HuH-7.5 (cell line): ENCODE results near the gene TMEM186.
"Not testable (repeated sequence)": the region's sequence is repeated elsewhere in the genome, so short reads cannot be mapped to it uniquely, and the experiment has no call there.

Experiments used
- DNase-seq: peaks from one replicate; pipeline ENCODE4 v3.0.0; 2011; ENCODE audit warnings: low spot score

Gene TMEM186

DNA sequence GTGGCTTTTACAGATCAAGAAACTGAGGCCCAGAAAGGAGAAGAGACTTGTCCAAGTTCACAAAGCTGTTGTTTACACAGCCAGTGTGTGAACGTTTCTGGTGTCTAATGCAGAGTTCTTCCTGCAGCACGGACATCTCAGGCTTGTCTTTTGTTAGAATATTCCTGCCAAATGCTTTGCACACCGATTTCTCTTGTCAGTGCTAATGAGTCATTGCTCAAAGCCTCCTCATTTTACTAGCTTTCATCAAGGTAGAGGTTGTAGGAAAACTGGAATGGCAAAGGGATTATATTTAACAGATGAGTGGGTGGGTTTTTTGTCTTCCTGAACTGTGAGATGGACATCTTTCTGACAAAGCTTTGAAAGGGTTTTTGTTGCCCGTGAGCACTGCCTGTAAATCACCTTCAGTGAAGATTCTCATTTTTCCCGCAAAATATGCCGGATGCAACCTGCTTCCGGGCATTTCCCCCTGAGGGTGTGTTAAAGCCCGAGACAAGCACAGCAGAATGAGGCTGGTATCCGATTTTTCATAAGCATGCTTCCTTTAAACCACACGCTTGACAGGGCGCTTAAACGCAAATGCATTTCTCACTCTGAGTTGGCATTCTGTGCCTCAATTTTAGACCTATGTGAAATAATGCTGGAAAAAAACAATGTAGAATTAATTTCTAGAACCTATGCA, 14.9 kb upstream of the TMEM186 start:
- DNase-seq, result no peak

DNA sequence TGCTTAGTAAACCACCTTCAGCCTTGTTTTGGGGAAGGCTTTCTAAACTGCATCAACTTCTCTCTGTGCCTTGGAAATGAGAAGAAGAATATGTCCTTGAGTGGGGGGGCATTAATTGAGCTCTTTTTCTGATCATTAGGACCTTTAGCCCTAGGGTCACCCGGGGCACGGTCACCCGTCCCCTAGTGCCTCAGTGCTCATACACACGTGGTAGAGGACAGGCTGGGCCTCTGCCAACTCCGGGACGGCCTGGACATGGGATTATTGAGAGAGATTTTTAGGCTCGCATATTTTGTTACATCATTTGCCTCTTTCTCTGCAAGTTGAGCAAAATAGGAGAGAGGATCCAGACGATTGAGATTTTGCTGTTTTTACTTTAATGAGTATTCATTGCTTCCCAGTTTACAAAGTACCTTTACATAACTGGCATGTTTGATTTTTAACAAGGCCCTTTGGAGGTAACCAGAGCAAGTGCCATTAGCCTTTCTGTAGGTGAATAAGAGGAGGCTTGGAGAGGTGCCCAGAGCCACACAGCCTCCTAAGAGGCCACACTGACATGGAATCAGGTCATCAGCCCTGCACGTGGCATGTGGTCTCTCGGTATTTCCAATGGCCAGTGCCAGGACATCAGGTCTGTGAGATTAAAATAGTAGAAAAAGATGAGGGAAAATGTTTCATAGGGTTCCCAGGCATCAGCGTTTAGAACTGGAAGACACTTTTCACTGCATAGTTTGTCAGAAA, 11.3 kb upstream of the TMEM186 start:
- DNase-seq, result no peak

DNA sequence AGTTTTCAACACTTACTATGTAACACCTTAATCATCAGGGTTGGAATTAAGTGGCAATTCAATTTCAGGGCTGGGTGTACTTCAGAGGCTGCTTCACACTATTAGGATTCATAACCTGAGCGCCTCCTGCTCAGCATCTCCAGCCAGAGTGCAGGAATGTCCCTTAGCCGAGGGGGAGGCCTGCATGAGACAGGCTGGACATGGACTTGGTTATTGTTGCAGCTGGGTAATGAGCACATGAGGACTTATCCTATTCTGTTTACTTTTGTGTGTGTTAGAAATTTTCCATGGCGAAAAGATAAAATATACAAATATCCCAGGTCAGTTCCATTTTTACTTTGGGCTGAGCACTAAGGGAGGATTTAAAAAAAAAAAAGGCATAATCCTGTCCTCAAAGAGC, 10.6 kb upstream of the TMEM186 start:
- DNase-seq, result no peak

DNA sequence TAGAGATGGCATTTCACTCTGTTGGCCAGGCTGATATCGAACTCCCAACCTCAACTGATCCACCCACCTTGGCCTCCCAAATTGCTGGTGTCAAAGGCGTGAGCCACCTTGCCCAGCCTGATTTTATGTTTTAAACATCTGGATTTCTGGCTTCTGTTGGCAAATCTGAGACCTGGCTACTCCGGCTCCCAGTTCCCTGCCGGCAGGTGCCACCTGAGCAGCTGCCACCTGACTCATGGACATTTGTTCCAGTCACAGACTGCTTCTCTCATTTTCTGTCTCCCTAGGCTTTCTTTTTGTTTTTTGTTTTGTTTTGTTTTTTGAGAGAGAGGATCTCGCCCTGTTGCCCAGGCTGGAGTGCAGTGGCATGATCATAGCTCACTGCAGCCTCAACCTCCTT, 9.8 kb upstream of the TMEM186 start:
- no peak for DNase-seq

DNA sequence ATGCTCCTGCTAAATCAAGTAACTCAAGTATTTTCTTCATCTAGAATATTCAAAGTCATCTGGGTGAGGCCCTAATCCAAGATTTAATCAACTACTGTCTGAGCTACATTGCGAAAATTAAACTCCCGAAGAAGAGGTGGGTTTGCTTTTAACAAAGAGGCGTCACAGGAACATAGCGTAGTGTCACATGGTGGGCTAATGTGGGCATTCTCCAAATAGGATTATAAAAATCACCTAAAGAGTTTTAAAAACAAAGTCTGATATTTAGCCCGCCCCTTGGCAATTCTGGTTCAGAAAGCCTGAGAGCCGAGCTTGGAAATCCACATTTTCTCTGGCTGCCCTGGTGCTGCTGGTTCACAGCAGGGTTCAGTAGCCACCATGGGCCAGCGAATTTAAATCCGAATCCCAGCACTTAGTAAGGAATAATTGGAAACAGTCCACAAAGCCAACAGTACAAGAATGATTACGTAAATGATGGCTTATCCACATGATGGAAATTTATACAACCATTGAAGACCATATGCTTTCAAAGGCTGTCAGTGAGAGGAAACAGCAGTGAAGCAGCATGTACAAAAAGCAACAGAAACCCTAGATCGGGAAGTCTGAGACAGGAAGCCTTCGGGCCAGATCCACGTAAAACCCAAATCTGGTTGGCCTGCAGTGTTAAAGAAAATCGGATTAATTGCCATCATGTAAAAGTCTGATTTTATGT, 9.0 kb upstream of the TMEM186 start:
- no peak for DNase-seq

DNA sequence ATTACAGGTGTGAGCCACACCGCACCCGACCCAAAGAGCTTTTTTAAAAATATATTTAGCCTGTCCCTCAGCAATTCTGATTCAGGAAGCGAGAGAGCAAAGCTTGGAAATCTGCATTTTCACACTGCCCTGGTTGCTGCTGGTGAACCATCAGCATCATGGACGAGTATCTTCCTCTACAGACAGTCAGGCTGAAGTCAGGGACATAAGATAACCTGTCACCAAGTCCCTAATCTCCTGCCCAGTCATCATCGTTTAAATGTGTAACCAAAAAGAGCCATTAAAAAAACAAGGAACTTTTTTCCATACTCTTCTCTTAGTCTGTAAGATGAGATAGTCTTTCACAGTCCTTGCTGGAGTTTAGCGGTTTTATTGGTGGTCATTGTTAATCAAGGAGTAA, 6.9 kb upstream of the TMEM186 start:
- no peak for DNase-seq

DNA sequence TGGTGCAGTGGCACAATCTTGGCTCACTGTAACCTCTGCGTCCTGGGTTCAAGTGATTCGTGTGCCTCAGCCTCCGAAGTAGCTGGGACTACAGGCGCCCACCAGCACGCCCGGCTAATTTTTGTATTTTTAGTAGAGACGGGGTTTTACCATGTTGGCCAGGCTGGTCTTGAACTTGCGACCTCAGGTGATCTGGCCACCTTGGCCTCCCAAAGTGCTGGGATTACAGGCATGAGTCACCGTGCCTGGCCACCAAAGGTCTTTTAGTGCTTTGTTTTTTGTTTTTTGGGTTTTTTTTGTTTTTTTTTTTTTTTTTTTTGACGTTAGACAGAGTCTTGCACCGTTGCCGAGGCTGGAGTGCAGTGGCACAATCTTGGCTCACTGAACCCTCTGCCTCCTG, 6.3 kb upstream of the TMEM186 start:
- not testable (repeated sequence) for DNase-seq

DNA sequence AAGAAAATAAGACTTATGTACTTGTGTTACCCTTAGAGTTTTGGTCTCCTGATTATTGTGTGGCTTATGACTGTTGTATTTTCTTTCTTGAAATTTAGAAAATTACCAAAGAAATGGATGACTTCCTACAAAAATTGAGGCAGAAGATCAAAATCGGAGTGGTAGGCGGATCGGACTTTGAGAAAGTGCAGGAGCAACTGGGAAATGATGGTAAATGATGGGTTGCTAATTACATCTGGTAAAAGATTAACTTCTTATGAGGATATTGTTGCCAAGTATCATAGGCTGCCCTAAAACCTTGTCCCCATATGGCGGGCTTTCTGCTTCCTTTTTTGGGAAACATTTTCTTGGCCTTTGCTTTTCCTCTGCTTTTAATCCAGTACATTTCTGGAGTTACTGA, 4.3 kb upstream of the TMEM186 start:
- DNase-seq, result no peak

DNA sequence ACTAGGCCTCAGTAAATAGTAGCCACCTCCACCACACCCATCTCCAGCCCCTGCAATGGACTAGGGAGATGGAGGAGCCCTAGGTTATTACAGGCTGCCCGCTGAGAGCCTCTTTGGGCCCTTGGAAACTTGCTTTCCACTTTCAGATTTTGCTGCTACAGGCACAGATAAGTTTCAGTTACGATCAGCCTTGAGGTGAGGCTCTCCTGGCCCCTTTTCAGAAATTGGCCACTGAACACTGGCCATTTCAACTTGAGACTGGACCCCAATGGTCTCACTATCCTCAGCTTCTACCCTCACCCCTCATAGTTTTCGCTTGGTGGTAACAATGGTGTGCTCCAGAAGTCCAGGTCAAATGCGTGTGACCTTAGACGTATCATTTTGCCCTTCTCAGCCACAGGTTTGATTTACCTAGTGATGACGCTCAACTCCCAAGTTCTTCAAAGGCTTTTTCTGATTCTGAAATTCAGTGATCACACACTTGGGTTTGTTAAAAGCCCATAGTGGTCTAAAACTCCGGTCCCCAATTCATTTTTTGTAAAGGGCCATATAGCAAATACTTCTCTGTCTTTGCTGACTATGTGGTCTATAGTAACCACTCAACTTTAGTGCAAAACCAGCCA, 1.2 kb upstream of the TMEM186 start:
- DNase-seq, result no peak

DNA sequence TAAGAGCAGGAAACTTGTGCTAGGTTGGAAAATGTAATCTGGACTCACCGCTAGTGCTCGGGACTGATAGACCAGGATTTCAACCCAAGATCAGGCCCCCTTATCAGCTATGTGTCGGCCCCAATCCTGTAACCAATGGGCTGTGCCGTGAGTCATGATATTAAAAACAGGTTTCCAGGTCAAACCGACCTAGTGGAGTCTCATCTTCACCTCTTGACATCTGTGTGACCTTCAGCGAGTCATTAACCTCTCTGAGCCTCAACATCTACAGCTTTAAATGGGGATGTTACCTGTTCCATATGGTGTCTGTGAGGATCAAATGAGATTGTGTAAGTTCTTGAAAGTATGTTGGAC, 712 bp upstream of the TMEM186 start:
- DNase-seq, result no peak

DNA sequence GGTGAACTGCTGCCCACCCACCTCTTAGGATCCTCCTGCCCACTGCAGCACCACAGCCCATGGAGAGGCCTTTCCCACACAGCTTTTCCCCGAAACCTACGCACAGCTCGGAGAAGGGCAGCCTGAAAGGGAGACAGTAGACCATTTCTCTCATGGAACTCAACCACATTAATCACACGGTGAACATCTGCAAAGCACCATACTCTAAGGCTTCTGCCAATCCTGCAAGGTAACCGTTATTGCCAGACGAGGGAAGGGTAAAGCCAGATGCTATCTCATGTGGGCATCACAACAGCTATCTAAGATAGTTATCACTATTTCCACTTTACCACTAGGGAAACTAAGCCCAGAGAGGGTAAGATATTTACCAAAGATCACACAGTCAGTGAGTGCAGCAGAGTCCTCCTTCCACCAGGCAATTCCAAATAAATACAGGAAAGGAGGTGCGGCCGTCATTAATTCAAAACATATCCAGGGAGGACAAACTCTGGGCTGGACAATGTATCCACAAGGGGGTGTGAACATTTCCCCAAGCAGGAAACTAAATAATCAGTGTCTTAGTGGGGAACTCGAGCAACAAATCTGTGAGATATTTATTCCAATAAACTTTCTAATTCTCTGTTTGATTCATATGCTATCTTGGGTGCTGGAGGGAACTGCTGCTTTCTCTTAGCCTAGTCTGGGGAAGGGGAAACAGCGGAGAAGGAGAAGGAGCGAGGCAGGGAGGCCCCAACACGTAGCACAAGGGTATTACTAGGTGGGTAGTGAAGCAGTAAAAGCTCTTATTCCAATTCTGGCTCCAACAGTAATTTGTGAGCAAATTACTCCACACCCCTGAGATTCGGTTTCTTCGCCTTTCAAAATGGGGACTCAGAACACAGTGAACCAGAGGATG, 723 bp downstream of the TMEM186 start:
- DNase-seq, result no peak

DNA sequence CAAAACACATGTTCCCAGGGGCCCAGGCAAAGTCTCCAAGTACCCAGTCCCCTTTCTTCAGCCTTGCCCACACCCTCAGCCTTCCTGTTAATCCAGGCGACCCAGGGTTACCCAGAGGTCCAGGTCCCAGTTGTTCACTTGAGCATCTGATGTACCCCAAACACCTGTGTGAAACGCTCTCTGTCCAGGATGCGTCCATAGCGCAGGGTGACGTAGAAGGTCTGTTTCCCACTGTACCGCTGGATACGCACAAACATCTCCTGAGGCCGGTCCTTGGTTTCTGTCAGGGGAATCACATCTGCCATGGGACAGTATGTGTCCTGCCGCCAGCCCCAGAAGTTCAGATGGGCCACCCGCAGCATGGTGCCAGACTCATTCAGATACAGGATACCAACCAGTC, 1.6 kb downstream of the TMEM186 start:
- DNase-seq, result no peak

DNA sequence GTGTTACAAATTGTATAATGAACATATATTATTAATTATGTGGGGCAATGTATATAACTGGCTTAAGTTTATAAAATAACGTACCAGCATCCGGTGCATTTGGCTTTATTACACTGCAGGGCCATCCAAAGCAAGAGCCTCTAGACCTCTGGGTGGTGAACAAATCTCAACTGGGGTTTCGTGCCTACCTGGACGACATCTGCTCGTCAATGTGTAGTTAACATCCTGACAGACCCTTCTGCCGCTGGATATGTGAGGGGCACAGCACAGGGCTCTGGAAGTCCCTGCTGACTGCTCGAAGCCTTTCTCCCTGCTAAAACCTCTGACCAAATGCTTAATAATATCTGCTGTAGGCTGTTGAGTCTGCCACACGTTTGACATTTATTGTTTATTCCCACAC, 2.3 kb downstream of the TMEM186 start:
- DNase-seq, result no peak

DNA sequence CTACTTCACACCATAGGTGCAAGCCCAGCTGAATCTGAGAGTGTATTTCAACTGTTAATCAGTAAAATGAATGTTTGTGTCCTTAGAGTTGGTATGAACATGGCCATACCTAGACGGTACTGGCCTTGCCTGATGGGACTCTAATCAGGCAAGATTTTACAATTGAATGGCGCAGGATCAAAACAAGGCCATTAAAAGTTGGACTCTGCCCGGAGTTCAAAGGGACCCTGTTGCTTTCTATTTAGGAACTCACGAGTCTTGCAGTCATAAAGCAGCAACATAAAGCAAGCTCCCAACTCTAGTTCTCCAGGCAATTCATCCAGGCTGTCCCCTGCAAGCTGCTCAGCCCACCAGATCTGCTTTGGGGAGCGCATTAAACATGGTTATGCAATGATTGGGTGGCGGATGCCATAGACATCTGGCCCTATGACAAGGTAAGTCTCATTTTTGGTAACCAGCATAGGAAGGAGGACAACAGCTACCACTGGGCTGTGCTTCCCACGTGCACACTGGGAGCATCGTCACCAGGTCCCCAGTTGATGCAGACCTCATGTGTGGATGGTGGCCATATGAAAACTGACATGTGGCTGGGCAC, 8.8 kb downstream of the TMEM186 start:
- DNase-seq, result no peak

DNA sequence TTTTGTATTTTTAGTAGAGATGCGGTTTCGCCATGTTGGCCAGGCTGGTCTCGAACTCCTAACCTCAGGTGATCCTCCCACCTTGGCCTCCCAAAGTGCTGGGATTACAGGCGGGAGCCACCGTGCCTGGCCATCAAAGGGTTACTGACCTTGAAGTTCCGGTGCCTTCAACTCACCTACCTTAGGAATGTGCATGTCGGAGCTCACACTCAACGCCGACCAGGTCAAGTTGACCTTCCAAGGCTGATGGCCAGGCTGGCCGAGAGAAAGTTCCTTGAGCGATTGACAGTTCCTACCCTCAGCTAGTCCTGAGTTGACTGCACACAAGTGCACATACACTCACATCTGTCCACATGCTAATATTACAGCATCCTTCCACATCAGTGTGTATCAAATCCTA, 11.1 kb downstream of the TMEM186 start:
- DNase-seq, result not testable (repeated sequence)

DNA sequence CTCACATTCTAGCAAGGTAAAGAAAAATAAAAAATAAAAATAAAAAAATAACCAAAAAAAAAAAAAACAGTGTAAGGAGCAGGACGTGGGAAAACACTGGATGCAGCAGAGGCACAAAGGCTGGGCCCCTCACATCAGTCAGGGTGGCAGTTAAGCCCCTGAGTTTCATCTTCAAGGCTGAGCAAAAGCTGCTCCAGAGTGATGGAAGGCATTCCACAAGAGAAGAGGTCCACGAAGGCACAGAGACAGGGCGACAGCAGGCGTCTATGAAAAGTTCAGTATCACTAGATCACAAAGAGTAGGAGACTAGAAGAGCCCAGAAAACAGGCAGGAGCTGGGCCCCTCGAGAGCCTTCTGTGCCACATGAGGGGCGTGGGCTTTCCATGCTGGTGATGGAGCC, 12.0 kb downstream of the TMEM186 start:
- DNase-seq, result no peak

DNA sequence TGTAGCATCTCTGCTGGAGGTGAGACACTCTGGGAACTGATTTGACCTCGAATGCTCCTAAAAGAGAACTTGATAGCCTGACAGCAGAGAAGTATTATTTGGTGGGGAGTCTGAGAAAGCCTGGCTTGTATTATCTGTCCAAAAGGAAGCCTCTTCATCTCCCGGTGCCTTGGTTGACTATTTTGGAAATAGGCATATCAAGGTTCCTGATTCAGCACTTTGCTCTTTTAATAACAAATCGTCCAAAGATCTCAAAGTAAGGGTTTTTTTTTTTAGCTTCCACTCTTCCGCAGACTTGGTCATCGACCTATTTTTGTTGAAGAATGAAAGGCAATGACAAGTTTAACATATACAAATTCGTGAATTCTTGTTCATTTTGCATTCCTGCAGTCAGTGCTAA, 14.8 kb downstream of the TMEM186 start:
- no peak for DNase-seq

DNA sequence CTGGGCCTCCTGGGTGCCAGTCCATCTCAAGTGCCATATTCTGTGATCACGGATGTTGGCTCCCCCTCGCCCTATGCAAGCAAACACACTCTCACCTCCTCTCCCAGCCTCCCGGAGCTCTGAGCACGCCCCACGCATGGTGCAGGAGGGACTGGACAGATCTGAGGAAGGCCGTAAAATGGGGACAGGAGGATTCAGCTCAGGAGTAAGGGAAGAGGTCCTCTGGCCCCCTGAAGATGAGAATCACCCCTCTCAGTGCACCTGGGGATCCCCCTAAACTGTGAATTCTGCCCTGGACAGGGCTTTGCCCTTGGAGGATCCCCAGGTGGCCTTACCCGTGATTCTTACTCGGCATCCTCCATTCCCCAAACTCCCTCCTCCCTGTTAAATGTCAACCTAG, 15.6 kb downstream of the TMEM186 start:
- no peak for DNase-seq

DNA sequence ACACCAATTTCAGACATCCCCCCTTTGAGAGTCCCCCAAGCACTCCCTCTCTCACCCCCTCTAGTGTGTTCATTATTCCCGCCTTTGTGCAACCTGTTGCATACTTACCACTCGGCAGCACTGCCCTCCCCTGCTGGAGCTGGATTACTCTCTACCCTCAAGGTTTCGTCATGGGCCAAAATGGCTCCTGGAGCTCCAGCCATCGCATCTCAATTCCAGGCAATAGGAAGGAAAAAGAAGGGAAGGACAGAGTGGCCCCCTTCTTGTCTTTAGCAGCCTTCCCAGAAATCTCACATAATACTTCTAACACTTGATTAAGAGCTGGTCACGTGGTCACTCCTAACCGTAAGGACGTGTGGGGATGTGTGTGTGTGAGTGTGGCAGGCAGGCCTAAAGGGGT, 20.2 kb downstream of the TMEM186 start:
- no peak for DNase-seq

DNA sequence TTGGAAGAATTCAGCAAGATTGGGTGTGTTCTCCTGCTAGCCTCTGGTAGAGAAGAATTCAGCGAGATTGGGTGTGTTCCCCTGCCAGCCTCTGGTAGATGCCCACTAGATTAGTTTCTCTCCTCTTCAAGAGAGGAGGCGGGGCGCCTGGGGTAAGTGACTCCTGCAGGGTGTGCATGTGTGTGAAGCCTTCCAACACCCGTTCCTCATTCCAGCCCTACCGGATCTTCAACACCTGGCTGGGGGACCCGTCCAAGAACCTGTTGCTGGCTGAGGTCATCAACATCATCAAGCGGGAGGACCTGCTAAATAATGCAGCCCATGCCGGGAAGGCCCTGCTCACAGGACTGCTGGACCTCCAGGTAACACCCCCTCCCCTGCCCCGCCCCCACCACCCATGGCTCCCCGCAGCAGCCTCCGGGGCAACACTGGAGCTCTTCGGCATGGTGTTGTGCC, 21.3 kb downstream of the TMEM186 start:
- DNase-seq, result no peak

DNA sequence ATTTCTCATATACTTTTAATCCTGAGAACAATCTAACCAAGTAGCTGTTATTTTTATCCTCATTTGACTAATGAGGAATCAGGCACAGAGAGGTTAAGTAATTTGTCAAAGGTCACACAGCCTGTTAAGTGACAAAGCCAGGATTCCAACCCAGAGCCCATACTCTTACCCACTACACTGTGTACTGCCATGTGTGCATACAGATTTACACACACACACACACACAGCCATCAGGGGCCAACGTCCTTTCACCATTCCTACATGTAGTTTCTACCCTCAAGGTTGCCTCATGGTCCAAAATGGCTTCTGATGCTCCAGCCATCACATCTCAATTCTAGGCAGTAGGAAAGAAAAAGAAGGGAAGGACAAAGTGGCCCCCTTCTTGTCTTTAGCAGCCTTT, 22.1 kb downstream of the TMEM186 start:
- no peak for DNase-seq
